ENCODE results near the gene ZSCAN10.
"Not testable (repeated sequence)": the region's sequence is repeated elsewhere in the genome, so short reads cannot be mapped to it uniquely, and the experiment has no call there.

DNA sequence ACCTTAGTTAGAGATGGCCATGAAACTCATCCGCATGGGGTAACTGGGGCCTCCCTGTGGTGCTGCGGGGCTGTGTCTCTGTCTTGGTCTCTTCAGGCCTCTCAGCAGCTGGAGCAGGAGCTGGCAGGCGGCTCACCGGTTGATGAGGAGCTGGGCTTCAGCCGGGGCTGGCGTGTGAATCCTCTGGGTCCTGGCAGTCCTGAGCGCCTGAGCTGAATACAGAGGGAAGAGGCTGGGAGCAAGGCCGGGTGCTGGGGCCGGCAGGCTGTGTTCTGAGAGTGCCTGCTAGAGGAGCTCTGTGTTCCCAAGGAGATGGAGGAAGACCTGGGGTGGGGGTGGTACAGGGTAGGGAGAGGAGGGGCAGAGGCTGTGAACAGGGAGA lies 43.4 kb downstream of the ZSCAN10 start:
- TF ChIP-seq, protein P1, sequence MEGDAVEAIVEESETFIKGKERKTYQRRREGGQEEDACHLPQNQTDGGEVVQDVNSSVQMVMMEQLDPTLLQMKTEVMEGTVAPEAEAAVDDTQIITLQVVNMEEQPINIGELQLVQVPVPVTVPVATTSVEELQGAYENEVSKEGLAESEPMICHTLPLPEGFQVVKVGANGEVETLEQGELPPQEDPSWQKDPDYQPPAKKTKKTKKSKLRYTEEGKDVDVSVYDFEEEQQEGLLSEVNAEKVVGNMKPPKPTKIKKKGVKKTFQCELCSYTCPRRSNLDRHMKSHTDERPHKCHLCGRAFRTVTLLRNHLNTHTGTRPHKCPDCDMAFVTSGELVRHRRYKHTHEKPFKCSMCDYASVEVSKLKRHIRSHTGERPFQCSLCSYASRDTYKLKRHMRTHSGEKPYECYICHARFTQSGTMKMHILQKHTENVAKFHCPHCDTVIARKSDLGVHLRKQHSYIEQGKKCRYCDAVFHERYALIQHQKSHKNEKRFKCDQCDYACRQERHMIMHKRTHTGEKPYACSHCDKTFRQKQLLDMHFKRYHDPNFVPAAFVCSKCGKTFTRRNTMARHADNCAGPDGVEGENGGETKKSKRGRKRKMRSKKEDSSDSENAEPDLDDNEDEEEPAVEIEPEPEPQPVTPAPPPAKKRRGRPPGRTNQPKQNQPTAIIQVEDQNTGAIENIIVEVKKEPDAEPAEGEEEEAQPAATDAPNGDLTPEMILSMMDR (conservative IDR thresholded peaks at IDR 0.05 in 1 of 2, IDR thresholded peaks at IDR 0.05 in 1 of 2; ENCODE audit: extremely low read depth in 1 of 2, insufficient read depth in 1 of 2, low read depth in 1 of 2, low read length in 2 of 2): not testable (repeated sequence)
- not testable (repeated sequence) for TF ChIP-seq EZH2 (IDR thresholded peaks at IDR 0.05; ENCODE audit: borderline replicate concordance, low read length)

Data from mammary epithelial cell (primary cell).